Prostate gland (tissue), 2 donors: ENCODE results near the gene APBA2.

Experiments
- POLR2A ChIP-seq: fragments of 450-650 bp; IDR thresholded peaks from one replicate; pipeline ENCODE4 v1.6.1; 2016; ENCODE audit warnings: antibody characterized with exemption, mild to moderate bottlenecking
- TF ChIP-seq, protein P1 (sequence below), 4 experiments: fragments of 200-600 bp in 2 of 4; fragments of 450-650 bp in 2 of 4; sonication (generic) in 2 of 4; IDR thresholded peaks; 1 replicate in 3 of 4; 2 replicates in 1 of 4; pipeline ENCODE4 v1.5.1; 2016 to 2019; ENCODE audit warnings: antibody characterized with exemption in 4 of 4, mild to moderate bottlenecking in 2 of 4, moderate library complexity in 2 of 4

DNA sequence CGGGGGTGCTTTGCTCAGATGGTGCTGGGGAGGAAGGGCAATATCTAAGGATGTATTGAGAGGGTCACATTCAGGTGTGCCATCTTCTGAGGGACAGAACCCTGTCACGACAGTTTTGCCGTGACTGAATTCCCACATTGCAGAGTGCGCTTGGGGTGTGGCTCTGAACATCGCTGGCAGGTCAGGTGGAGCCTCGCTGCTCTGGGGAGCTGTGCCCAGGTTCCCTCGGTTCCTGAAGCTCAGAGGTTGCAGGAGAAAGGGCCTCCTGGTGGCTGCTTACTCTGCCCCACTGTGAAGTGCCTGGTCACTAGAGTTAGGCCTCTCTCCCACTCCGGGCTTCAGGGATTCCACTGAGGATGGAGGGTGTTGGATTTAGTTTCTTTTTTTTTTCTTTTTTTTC, 51.5 kb downstream of the APBA2 start:
- TF ChIP-seq, protein P1, sequence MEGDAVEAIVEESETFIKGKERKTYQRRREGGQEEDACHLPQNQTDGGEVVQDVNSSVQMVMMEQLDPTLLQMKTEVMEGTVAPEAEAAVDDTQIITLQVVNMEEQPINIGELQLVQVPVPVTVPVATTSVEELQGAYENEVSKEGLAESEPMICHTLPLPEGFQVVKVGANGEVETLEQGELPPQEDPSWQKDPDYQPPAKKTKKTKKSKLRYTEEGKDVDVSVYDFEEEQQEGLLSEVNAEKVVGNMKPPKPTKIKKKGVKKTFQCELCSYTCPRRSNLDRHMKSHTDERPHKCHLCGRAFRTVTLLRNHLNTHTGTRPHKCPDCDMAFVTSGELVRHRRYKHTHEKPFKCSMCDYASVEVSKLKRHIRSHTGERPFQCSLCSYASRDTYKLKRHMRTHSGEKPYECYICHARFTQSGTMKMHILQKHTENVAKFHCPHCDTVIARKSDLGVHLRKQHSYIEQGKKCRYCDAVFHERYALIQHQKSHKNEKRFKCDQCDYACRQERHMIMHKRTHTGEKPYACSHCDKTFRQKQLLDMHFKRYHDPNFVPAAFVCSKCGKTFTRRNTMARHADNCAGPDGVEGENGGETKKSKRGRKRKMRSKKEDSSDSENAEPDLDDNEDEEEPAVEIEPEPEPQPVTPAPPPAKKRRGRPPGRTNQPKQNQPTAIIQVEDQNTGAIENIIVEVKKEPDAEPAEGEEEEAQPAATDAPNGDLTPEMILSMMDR (IDR thresholded peaks at IDR 0.05): no peak
- TF ChIP-seq POLR2A: no peak
